PC-9 (cell line): ENCODE results near the gene CHST3.

Experiments used
- EZH2 ChIP-seq: fragments of 200-600 bp; sonication (generic); IDR thresholded peaks from 2 replicates; pipeline ENCODE4 v1.8.0; 2017; ENCODE audit warnings: antibody characterized with exemption, low read depth
- TF ChIP-seq, protein P1 (sequence below): fragments of 200-600 bp; sonication (generic); conservative IDR thresholded peaks from 2 replicates; pipeline ENCODE4 v1.6.1; 2017; ENCODE audit warnings: mixed run types, antibody characterized with exemption, mild to moderate bottlenecking, moderate library complexity

DNA sequence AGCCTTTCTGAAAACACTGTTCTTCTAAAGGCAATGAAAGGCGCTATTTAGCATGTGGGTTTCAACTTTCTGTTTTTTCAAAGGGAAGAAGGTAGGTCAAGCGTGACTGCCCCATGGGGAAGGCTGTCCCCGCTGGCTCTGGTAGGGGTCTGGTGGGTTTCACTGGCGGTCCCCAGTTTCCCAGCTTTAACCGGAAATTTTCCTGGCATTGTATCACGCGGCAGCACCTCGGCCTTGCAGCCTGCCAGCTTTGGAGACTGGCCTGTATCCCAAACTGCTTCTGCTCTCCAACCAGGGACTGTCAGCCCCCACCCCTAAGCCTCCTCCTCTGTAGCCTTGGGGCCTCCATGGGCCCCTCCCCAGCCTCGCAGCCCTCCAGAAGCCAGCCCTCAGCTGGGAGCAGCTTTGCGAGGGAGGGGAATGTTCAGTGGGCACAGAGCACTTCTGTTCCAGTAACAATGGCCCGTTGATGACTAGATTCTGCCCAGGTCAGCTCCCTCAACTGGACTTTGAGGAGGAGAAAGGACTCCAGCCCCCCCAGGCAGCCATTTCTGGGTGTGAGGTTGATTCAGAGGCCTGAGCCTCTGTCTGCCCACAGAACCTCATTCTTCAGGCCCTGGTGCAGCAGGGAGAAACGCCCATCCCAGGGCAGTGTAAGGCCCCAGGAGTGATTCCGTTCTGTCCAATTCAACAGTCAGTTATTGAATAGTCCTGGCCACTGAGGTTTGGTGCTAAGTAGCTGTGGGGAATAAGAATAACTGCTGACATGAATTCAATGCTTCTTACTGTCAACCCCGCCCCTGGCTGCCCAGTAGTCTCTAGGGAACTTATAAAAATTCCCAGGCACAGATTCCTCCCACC lies 17.1 kb downstream of the CHST3 start:
- TF ChIP-seq, protein P1, sequence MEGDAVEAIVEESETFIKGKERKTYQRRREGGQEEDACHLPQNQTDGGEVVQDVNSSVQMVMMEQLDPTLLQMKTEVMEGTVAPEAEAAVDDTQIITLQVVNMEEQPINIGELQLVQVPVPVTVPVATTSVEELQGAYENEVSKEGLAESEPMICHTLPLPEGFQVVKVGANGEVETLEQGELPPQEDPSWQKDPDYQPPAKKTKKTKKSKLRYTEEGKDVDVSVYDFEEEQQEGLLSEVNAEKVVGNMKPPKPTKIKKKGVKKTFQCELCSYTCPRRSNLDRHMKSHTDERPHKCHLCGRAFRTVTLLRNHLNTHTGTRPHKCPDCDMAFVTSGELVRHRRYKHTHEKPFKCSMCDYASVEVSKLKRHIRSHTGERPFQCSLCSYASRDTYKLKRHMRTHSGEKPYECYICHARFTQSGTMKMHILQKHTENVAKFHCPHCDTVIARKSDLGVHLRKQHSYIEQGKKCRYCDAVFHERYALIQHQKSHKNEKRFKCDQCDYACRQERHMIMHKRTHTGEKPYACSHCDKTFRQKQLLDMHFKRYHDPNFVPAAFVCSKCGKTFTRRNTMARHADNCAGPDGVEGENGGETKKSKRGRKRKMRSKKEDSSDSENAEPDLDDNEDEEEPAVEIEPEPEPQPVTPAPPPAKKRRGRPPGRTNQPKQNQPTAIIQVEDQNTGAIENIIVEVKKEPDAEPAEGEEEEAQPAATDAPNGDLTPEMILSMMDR, result no peak
- no peak for TF ChIP-seq EZH2
